Stimulated activated naive CD4-positive, alpha-beta T cell (primary cell): ENCODE results near the gene RACGAP1.

ENCODE experiments used
- DNase-seq, 6 experiments: peaks; one replicate each; lab custom pipeline; 2025; lab: John Stamatoyannopoulos, UW

RACGAP1 gene

GRCh38 chr12:49942921-49943624 is 82.2 kb downstream of the RACGAP1 start:
- DNase-seq = no peak

GRCh38 chr12:49942512-49942893 is 82.8 kb downstream of the RACGAP1 start:
- no peak for DNase-seq

- no peak for DNase-seq
Measured at GRCh38 chr12:49941556-49942511, 83.5 kb downstream of the RACGAP1 start.

DNA sequence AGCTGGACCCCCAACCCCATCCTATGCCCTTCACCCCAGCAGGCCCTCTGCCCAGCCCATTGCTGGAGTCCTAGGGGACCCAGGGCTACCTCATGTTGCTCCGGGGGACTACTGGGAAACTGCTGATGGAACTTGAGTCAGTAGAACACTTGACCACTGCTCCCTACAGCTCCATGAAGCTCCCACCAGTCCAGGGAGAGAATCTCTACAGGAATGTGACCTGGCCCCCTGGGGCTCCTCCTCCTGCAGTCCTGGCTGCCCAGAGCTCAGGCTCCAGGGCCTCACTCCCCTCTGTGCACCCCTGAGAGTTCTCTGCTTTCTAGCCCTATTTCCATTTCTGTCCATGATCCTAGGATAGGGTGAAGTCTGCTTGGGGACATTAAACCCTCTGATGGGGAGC is 85.6 kb downstream of the RACGAP1 start:
- no peak for DNase-seq

- no peak for DNase-seq
Measured at GRCh38 chr12:49939307-49939706, 86.0 kb downstream of the RACGAP1 start.
